HepG2 (cell line): ENCODE data around the gene SLC13A3. TPM values are rescaled to one million over a fixed set of nuclear protein-coding genes. Genes with fewer than 3 reads are reported as not detected.

ENCODE experiments used
- AGO2 ChIP-seq: fragments of 200-400 bp; formaldehyde crosslinking; optimal IDR thresholded peaks from 2 replicates; pipeline ENCODE3; 2017; ENCODE audit warnings: mild to moderate bottlenecking, low read depth, low read length, moderate library complexity
- ETV6 ChIP-seq: sonication (generic); formaldehyde crosslinking; conservative IDR thresholded peaks from 2 replicates; pipeline ENCODE4 v1.4.0; 2020; ENCODE audit warnings: missing genetic modification reagents
- FOXK2 ChIP-seq: fragments of 450-650 bp; IDR thresholded peaks from 2 replicates; pipeline ENCODE4 v1.6.1; 2016
- MEIS2 ChIP-seq: sonication (generic); formaldehyde crosslinking; IDR thresholded peaks from 2 replicates; pipeline ENCODE4 v1.9.0; 2021; ENCODE audit warnings: mild to moderate bottlenecking, missing genetic modification reagents
- MXD3 ChIP-seq: IDR thresholded peaks from 2 replicates; pipeline ENCODE4 v1.6.1; 2016; ENCODE audit warnings: mild to moderate bottlenecking, missing biosample characterization, missing genetic modification reagents
- PHF20 ChIP-seq: sonication (generic); formaldehyde crosslinking; IDR thresholded peaks from 2 replicates; pipeline ENCODE4 v1.5.0; 2020; ENCODE audit warnings: mild to moderate bottlenecking, missing genetic modification reagents
- SNAI1 ChIP-seq: sonication (generic); formaldehyde crosslinking; IDR thresholded peaks from 2 replicates; pipeline ENCODE4 v1.5.0; 2020; ENCODE audit warnings: mild to moderate bottlenecking, missing genetic modification reagents, borderline replicate concordance
- TBL1XR1 ChIP-seq: fragments of 150-350 bp; IDR thresholded peaks from 2 replicates; pipeline ENCODE4 v1.6.1; 2014; ENCODE audit warnings: borderline replicate concordance, low read length; ENCODE audit not compliant: partially characterized antibody
- ZNF576 ChIP-seq: sonication (generic); formaldehyde crosslinking; IDR thresholded peaks from 2 replicates; pipeline ENCODE4 v1.4.0; 2020; ENCODE audit warnings: mild to moderate bottlenecking, missing genetic modification reagents
- ZNF703 ChIP-seq: sonication (generic); formaldehyde crosslinking; IDR thresholded peaks from 2 replicates; pipeline ENCODE4 v1.5.1; 2020; ENCODE audit warnings: missing genetic modification reagents, mild to moderate bottlenecking, moderate library complexity, borderline replicate concordance
- ZNF749 ChIP-seq: sonication (generic); formaldehyde crosslinking; IDR thresholded peaks from 2 replicates; pipeline ENCODE4 v1.8.0; 2022; ENCODE audit warnings: mild to moderate bottlenecking, missing genetic modification reagents, moderate library complexity, borderline replicate concordance
- ZNF770 ChIP-seq: sonication (generic); formaldehyde crosslinking; IDR thresholded peaks from 2 replicates; pipeline ENCODE4 v1.5.0; 2020; ENCODE audit warnings: mild to moderate bottlenecking, missing genetic modification reagents
- polyA plus RNA-seq, 8 experiments: library from polyadenylated mRNA; depleted of rRNA in 3 of 8; stranded (reverse) in 7 of 8; unstranded in 1 of 8; fragments of >200 nt; fragmentation: Illumina TruSeq in 4 of 8; extraction: Trizol in 4 of 8; gene quantifications; 2 replicates each; pipeline versions ENCODE4 v1.2.1 to v1.2.3, GENCODE V29; 2011 to 2016; ENCODE audit warnings: low read depth in 4 of 8, missing spikeins in 1 of 8, mixed read lengths in 1 of 8; ENCODE audit not compliant: insufficient read depth in 1 of 8
- total RNA-seq, 5 experiments: library from RNA; depleted of rRNA; stranded (reverse); fragments of >200 nt; fragmentation: Illumina TruSeq; extraction: Trizol; gene quantifications; 2 replicates each; pipeline ENCODE4 v1.2.3, GENCODE V29; 2016; ENCODE audit warnings: low read depth in 1 of 5
- TF ChIP-seq, protein P1 (sequence below): IDR thresholded peaks from 2 replicates; pipeline ENCODE4 v1.6.1; 2016; ENCODE audit warnings: low read depth
- TF ChIP-seq, protein P2 (sequence below): IDR thresholded peaks from 2 replicates; pipeline ENCODE4 v1.6.1; 2016; ENCODE audit warnings: missing biosample characterization, missing genetic modification reagents, low read depth
- TF ChIP-seq, protein P3 (sequence below): IDR thresholded peaks from 2 replicates; pipeline ENCODE4 v1.4.0; 2020; ENCODE audit warnings: mild to moderate bottlenecking, missing genetic modification reagents
- TF ChIP-seq, protein P4 (sequence below): sonication (generic); formaldehyde crosslinking; IDR thresholded peaks from 2 replicates; pipeline ENCODE4 v1.4.0; 2020; ENCODE audit warnings: missing genetic modification reagents, mild to moderate bottlenecking, borderline replicate concordance

SLC13A3 gene
- total and polyA plus RNA-seq, 2 of the 13 experiments (the other 11 are each of a cell fraction or from before 2014, with no cell fraction given) = 66.5 to 76.0 TPM

DNA sequence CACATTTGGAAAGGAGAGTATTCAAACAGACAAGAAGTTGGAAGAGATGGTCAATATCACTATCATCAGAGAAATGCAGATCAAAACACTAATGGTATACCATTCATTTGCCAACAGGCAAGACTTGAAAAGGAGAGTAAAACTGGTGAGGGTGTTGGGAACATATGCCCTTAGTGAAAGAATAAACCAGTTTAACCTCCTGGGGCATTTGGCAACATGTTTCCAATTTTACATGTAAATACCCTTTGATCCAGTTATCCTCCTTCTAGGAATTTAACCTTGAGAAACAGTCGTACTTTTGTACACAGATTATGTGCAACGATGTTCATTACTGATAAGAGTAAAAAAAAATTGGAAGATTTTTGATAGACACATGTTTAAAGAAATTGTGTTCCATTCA, 66.8 kb downstream of the SLC13A3 start (continued):
- TF ChIP-seq SNAI1 (CRISPR knock-in tag) (no peak), MEIS2 (CRISPR knock-in tag) (no peak), ZNF703 (CRISPR knock-in tag) (no peak), ETV6 (no peak), FOXK2 (peak; percentile 52; the same call in 1 of the 2 replicates), MXD3 (CRISPR knock-in tag) (no peak), ZNF749 (no peak), AGO2 (no peak), ZNF576 (CRISPR knock-in tag) (no peak), TBL1XR1 (peak; percentile 95), ZNF770 (CRISPR knock-in tag) (no peak), PHF20 (CRISPR knock-in tag) (no peak)
- TF ChIP-seq, protein P1, sequence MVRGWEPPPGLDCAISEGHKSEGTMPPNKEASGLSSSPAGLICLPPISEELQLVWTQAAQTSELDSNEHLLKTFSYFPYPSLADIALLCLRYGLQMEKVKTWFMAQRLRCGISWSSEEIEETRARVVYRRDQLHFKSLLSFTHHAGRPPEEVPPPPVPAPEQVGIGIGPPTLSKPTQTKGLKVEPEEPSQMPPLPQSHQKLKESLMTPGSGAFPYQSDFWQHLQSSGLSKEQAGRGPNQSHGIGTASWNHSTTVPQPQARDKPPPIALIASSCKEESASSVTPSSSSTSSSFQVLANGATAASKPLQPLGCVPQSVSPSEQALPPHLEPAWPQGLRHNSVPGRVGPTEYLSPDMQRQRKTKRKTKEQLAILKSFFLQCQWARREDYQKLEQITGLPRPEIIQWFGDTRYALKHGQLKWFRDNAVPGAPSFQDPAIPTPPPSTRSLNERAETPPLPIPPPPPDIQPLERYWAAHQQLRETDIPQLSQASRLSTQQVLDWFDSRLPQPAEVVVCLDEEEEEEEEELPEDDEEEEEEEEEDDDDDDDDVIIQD (CRISPR knock-in tag) = no peak
- TF ChIP-seq, protein P2, sequence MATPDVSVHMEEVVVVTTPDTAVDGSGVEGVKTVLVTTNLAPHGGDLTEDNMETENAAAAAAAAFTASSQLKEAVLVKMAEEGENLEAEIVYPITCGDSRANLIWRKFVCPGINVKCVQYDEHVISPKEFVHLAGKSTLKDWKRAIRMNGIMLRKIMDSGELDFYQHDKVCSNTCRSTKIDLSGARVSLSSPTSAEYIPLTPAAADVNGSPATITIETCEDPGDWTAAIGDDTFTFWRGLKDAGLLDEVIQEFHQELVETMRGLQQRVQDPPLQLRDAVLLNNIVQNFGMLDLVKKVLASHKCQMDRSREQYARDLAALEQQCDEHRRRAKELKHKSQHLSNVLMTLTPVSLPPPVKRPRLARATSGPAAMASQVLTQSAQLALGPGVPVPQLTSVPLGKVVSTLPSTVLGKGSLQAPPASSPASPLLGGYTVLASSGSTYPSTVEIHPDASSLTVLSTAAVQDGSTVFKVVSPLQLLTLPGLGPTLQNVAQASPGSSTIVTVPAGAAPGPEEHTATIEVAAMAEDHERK (CRISPR knock-in tag) = no peak
- TF ChIP-seq, protein P3, sequence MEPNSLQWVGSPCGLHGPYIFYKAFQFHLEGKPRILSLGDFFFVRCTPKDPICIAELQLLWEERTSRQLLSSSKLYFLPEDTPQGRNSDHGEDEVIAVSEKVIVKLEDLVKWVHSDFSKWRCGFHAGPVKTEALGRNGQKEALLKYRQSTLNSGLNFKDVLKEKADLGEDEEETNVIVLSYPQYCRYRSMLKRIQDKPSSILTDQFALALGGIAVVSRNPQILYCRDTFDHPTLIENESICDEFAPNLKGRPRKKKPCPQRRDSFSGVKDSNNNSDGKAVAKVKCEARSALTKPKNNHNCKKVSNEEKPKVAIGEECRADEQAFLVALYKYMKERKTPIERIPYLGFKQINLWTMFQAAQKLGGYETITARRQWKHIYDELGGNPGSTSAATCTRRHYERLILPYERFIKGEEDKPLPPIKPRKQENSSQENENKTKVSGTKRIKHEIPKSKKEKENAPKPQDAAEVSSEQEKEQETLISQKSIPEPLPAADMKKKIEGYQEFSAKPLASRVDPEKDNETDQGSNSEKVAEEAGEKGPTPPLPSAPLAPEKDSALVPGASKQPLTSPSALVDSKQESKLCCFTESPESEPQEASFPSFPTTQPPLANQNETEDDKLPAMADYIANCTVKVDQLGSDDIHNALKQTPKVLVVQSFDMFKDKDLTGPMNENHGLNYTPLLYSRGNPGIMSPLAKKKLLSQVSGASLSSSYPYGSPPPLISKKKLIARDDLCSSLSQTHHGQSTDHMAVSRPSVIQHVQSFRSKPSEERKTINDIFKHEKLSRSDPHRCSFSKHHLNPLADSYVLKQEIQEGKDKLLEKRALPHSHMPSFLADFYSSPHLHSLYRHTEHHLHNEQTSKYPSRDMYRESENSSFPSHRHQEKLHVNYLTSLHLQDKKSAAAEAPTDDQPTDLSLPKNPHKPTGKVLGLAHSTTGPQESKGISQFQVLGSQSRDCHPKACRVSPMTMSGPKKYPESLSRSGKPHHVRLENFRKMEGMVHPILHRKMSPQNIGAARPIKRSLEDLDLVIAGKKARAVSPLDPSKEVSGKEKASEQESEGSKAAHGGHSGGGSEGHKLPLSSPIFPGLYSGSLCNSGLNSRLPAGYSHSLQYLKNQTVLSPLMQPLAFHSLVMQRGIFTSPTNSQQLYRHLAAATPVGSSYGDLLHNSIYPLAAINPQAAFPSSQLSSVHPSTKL (CRISPR knock-in tag) = peak; percentile 93
- TF ChIP-seq, protein P4, sequence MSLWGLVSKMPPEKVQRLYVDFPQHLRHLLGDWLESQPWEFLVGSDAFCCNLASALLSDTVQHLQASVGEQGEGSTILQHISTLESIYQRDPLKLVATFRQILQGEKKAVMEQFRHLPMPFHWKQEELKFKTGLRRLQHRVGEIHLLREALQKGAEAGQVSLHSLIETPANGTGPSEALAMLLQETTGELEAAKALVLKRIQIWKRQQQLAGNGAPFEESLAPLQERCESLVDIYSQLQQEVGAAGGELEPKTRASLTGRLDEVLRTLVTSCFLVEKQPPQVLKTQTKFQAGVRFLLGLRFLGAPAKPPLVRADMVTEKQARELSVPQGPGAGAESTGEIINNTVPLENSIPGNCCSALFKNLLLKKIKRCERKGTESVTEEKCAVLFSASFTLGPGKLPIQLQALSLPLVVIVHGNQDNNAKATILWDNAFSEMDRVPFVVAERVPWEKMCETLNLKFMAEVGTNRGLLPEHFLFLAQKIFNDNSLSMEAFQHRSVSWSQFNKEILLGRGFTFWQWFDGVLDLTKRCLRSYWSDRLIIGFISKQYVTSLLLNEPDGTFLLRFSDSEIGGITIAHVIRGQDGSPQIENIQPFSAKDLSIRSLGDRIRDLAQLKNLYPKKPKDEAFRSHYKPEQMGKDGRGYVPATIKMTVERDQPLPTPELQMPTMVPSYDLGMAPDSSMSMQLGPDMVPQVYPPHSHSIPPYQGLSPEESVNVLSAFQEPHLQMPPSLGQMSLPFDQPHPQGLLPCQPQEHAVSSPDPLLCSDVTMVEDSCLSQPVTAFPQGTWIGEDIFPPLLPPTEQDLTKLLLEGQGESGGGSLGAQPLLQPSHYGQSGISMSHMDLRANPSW = no peak
